Measurements from ENCODE around the gene EIF2S3B.
"Not testable (repeated sequence)": the region's sequence is repeated elsewhere in the genome, so short reads cannot be mapped to it uniquely, and the experiment has no call there.

The EIF2S3B gene

GRCh38 chr12:10505620-10506019 is at the start of gene EIF2S3B:
EIF2S3B (plus strand) TSS chr12:10505890; CDS start chr12:10505903, 13 bp downstream.
- no peak for DNase-seq

DNA sequence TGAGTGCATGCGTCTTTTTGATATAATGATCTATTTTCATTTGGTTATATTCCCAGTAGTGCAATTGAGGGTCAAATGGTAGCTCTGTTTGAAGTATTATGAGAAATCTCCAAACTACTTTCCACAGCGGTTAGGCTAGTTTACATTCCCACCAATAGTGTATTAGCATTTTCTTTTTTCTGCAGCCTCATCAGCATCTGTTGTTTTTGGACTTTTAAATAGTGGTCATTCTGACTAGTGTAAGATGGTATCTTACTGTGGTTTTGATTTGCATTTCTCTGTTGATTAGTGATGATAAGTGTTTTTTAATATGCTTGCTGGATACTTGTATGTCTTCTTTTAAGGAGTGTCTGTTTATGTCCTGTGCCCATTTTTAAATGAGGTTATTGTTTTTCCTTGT is 48.8 kb upstream of the EIF2S3B start:
- DNase-seq: no peak

- DNase-seq: no peak
Measured at GRCh38 chr12:10457760-10458159, 47.9 kb upstream of the EIF2S3B start.

- DNase-seq: no peak
Measured at GRCh38 chr12:10466311-10466710, 39.4 kb upstream of the EIF2S3B start.

GRCh38 chr12:10469701-10470100 is 36.0 kb upstream of the EIF2S3B start:
- DNase-seq: no peak

GRCh38 chr12:10472808-10473207 is 32.9 kb upstream of the EIF2S3B start:
- not testable (repeated sequence) for DNase-seq

DNA sequence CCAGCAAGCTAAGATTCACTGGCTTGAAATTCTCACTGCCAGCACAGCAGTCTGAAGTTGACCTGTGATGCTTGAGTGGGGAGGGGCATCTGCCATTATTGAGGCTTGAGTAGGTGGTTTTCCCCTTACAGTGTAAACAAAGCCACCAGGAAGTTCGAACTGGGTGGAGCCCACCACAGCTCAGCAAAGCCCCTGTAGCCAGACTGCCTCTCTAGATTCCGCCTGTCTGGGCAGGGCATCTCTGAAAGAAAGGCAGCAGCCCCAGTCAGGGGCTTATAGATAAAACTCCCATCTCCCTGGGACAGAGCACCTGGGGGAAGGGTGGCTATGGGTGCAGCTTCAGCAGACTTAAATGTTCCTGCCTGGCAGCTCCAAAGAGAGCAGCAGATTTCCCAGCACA is 23.8 kb upstream of the EIF2S3B start:
- not testable (repeated sequence) for DNase-seq

DNA sequence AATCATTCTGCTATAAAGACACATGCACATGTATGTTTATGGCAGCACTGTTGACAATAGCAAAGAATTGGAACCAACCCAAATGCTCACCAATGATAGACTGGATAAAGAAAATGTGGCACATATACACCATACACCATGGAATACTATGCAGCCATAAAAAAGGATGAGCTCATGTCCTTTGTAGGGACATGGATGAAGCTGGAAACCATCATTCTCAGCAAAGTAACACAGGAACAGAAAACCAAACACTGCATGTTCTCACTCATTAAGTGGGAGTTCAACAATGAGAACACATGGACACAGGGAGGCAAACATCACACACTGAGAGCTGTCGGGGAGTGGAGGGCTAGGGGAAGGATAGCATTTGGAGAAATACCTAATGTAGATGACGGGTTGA is 18.4 kb upstream of the EIF2S3B start:
- not testable (repeated sequence) for DNase-seq

DNA sequence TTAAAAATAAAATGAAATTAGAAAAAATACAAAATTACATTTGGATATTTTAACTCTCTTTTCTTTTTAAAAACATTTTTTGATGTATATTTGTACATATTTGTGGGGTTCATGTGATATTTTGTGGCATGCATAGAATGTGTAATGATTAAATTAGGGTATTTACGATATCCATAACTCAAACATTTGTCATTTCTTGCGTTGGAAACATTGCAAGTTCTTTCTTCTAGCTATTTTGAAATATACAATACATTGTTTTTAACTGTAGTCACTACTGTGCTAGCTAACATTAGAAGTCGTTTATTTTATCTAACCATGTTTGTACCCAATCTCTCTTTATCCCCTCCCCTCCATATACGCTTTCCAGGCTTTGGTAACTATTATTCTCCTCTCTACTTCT is 13.9 kb upstream of the EIF2S3B start:
- DNase-seq: no peak

GRCh38 chr12:10497602-10498001 is 8.1 kb upstream of the EIF2S3B start:
- DNase-seq: no peak

DNA sequence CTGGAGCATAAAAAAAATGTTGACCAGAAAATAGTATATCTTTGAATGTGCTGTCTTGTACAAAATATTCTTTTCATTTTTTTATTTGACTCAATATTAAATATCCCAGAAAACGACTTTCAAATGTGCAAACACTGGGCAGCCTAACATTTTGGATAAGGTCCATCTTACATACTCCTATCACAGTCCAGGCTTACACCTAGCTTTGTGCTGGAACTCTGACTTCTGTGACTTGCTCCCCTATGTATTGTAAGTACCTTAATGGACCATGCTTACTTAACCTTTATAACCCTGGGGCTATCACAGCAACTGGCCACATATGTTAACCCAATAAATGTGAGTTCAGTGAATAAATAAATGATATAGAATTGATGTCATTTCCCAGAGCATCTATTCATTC is 7.6 kb upstream of the EIF2S3B start:
- no peak for DNase-seq

DNA sequence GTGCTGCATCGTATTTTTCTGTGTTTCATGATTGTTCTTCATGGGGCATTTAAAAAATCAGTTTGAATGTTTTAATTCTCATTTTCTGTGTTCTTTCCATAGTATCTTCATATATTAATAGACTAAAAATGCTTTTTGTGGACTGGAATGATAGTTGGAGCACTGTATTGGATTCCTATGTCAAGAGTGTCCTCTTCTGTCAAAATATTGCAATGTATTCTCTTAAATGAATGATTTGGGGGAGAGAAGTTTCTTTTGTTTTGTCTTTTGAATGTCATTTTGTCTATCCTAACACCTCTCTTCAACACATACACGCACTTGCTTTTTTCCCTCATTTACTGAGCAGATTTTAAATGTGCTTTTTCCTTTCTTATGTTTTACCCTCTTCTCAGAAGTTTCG is 4.7 kb upstream of the EIF2S3B start:
- DNase-seq: no peak

- DNase-seq: no peak
Measured at GRCh38 chr12:10503460-10503859, 2.2 kb upstream of the EIF2S3B start.

- no peak for DNase-seq
Measured at GRCh38 chr12:10511756-10512355, 6.2 kb downstream of the EIF2S3B start.

- no peak for DNase-seq
Measured at GRCh38 chr12:10512798-10513197, 7.1 kb downstream of the EIF2S3B start.

- DNase-seq: no peak
Measured at GRCh38 chr12:10521555-10521954, 15.9 kb downstream of the EIF2S3B start.

- DNase-seq: no peak
Measured at GRCh38 chr12:10528174-10528953, 22.7 kb downstream of the EIF2S3B start.

DNA sequence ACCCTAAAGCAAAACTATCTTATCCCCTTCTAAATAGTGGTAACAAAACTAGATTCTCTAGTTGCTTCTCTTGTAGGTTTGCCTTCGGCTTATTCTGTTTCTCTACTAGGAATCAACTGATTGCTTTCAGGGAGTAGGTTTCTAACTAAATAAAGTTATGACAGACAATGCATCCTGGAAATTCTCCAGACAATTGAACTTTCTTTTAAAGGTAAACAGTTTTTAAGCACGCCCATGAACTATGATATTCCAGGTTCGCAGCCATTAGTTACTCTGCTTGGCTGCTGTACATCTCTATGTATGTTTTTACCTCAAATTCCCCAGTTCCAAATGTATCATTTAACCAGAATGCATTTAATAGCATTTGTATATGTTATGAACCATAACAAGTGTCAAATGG is 23.9 kb downstream of the EIF2S3B start:
- DNase-seq: no peak

DNA sequence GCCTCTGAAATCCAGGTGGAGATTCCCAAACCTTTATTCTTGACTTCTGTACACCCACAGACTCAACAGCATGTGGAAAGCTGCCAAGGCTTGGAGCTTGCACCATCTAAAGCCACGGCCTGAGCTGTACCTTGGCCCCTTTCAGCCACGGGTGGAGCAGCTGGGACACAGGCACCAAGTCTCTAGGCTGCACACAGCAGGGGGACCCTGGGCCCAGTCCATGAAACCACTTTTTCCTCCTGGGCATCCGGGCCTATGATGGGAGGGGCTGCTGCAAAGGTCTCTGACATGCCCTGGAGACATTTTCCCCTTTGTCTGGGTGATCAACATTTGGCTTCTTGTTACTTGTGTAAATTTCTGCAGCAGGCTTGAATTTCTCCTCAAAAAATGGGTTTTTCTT is 32.0 kb downstream of the EIF2S3B start:
- DNase-seq: no peak

- peak in 1 of 2 donors; percentile 94 for DNase-seq
Measured at GRCh38 chr12:10540776-10541205, 35.1 kb downstream of the EIF2S3B start.

DNA sequence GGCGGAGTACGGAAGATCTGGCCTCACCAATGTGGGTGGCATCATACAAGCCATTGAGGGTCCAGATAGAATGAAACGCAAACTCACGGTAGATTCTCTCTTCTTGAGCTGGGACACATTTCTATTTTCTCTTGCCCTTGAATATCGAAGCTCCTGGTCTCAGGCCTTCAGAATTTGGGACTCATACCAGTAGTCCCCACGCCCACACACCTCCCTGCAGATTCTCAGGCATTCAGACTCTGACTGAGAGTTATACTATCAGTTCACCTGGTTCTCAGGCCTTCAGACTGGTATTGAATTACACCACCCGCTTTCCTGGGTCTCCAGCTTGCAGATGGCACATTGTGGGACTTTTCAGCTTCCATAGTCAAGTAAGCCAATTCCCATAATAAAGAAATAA is 37.8 kb downstream of the EIF2S3B start:
- DNase-seq: no peak

GRCh38 chr12:10551375-10551774 is 45.7 kb downstream of the EIF2S3B start:
- DNase-seq: no peak

DNA sequence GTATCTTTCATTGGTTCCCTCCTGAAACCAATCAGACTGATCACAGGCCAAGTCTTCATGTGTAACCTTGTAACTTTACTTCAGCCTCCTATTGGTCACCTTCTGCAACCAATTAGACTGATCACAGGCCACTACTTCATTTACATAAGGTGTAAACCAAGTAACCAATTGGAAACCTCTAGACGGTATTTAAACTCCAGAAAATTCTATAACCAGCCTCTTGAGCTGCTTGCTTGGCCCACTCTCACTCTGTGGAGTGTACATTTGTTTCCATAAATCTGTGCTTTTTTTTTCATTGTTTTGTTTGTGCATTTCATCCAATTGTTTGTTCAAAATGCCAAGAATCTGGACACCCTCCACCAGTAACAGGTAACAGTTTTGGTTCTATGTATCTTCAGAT is 47.5 kb downstream of the EIF2S3B start:
- no peak for DNase-seq

- no peak for DNase-seq
Measured at GRCh38 chr12:10554228-10554755, 48.6 kb downstream of the EIF2S3B start.

Measured in bone marrow (tissue), 2 donors.